Measurements from ENCODE around the gene MADCAM1. TPM values are rescaled to one million over a fixed set of nuclear protein-coding genes. Genes with fewer than 3 reads are reported as not detected.

Gene MADCAM1
- total and polyA plus RNA-seq, 8 donors, result 0.52 to 11.7 (median 6.7) TPM; not detected in 1

DNA sequence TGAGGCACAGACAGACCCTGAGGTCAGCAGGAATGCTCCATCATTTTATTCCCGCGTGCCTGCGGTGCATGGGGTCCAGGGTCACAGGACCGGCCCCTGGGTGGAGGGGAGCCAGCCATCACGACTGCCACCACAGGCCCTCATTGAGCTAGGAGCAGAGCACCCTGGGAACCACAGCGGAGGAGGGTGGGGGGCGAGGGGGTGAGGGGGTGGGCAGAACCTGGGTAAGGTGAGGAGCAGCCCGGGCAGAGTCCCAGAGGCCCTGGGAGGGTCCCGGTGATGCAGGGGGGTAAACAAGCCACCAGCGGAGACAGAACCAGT is 1.2 kb upstream of the MADCAM1 start:
- peaks cover 0 to 17% of the 10 kb centered on the region in 2 donors for H3K4me1 ChIP-seq
- peaks cover 27 to 56% of the 10 kb centered on the region in 2 donors for H3K27me3 ChIP-seq
- H3K4me3 ChIP-seq, result no peak overlapping the region
- no peaks in the 10 kb centered on the region for H3K9me3 ChIP-seq
- H3K27ac ChIP-seq, result no peak overlapping the region
- H3K36me3 ChIP-seq, result no peaks in the 10 kb centered on the region
- ATAC-seq (no peak), DNase-seq (peak in 1 of 4 donors; percentile 57)
- intact Hi-C loops (cut with DNase I), result no loop called here
- TF ChIP-seq, protein P1, sequence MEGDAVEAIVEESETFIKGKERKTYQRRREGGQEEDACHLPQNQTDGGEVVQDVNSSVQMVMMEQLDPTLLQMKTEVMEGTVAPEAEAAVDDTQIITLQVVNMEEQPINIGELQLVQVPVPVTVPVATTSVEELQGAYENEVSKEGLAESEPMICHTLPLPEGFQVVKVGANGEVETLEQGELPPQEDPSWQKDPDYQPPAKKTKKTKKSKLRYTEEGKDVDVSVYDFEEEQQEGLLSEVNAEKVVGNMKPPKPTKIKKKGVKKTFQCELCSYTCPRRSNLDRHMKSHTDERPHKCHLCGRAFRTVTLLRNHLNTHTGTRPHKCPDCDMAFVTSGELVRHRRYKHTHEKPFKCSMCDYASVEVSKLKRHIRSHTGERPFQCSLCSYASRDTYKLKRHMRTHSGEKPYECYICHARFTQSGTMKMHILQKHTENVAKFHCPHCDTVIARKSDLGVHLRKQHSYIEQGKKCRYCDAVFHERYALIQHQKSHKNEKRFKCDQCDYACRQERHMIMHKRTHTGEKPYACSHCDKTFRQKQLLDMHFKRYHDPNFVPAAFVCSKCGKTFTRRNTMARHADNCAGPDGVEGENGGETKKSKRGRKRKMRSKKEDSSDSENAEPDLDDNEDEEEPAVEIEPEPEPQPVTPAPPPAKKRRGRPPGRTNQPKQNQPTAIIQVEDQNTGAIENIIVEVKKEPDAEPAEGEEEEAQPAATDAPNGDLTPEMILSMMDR (IDR thresholded peaks at IDR 0.05), result no peak

DNA sequence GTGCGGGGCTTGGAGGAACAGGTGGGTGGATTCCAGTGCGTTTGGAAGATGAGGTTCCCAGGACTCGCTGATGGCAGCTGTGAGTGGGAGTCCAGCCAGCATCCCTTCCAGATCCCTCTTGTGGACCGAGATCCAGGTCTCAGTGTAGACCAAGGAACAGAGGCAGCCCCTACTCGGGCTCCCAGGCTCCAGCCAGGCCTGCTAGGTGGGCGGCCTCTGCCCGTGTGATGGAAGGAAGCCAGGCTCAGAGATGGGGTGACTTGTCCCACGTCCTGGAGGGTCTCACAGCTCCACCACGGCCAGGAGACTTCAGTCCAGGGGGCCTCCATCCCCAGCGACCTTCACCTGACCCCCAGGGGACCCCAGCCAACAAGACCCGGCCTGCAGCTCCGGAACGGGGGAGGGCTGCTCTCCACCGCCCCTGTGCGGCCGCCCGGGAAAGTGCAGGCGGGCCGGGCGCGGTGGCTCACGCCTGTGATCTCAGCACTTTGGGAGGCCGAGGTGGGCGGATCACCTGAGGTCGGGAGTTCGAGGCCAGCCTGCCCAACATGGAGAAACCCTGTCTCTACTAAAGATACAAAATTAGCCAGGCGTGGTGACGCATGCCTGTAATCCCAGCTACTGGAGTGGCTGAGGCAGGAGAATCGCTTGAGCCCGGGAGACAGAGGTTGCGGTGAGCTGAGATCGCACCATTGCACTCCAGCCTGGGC is 729 bp upstream of the MADCAM1 start:
- Histone ChIP-seq H3K4me3 (no peak overlapping the region), H3K27ac (no peak overlapping the region), H3K4me1 (peaks cover 0 to 15% of the 10 kb centered on the region in 2 donors), H3K27me3 (peaks cover 27 to 61% of the 10 kb centered on the region in 2 donors), H3K9me3 (no peaks in the 10 kb centered on the region), H3K36me3 (no peaks in the 10 kb centered on the region)
- ATAC-seq (peak; percentile 56), DNase-seq (peak in 1 of 4 donors; percentile 84)
- TF ChIP-seq, protein P1 (IDR thresholded peaks at IDR 0.05), result peak; percentile 48 to 72
- intact Hi-C loops (cut with DNase I), result no loop called here

DNA sequence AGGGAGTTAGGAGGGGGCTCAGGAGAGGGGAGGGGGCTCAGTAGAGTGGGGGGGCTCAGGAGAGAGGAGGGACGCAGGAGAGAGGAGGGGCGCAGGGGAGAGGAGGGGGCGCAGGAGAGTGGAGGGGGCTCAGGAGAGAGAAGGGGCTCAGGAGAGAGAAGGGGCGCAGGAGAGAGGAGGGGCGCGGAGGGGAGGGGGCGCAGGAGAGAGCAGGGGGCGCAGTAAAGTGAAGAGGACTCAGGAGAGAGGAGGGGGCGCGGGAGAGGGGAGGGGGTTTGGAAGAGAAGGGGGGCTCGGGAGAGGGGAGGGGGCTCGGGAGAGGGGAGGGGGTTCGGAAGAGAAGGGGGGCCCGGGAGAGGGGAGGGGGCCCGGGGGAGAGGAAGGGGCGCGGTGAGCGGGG is 700 bp downstream of the MADCAM1 start:
- DNase-seq (no peak), ATAC-seq (no peak)
- Histone ChIP-seq H3K4me1 (peaks cover 0 to 15% of the 10 kb centered on the region in 2 donors), H3K27ac (no peak overlapping the region), H3K9me3 (no peaks in the 10 kb centered on the region), H3K36me3 (no peaks in the 10 kb centered on the region), H3K27me3 (peaks cover 27 to 65% of the 10 kb centered on the region in 2 donors), H3K4me3 (no peak overlapping the region)
- intact Hi-C loops (cut with DNase I), result no loop called here
- TF ChIP-seq, protein P1 (IDR thresholded peaks at IDR 0.05), result no peak

DNA sequence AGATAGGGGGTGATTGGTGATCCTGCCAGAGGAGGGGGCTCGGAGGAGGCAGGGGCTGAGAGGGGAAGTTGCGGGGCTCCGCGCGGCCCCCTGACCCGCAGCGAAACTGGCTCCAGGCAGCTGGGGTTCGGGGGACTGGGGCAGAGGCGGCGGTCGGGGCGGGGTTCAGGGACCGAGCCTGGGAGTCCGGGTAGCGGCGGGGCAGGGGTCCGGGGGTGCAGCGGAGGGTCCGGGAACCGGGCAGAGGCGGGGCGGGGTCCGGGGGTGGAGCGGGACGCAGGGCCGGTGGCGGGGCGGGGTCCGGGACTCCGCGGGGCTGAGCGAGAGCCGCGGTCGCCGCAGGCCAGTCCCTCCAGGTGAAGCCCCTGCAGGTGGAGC is 1.2 kb downstream of the MADCAM1 start:
- intact Hi-C loops (cut with DNase I), result no loop called here
- peak in 1 of 4 donors; percentile 70 for DNase-seq

DNA sequence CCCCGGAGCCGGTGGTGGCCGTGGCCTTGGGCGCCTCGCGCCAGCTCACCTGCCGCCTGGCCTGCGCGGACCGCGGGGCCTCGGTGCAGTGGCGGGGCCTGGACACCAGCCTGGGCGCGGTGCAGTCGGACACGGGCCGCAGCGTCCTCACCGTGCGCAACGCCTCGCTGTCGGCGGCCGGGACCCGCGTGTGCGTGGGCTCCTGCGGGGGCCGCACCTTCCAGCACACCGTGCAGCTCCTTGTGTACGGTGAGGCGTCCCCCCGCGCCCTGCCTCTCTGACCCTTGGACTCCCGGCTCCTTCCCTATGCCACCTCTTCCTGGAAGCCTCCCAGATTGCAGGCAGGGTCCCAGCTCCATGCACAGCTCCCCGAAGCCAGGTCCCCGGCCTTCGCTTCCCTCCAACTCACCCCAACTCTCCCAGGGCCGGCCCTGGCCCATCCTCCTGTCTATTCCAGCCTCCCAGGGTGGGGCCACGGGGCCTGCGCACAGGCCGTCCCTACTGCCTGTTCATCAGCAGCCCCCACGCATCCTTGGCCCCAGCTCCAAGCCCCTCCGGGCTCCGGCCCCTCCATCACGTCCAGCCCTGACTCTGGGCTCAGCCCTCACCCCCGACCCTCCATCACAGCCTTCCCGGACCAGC is 1.7 kb downstream of the MADCAM1 start:
- ATAC-seq, result no peak
- H3K36me3 ChIP-seq, result no peaks in the 10 kb centered on the region
- peaks cover 0 to 25% of the 10 kb centered on the region in 2 donors for H3K4me1 ChIP-seq
- no peak overlapping the region for H3K4me3 ChIP-seq
- H3K27me3 ChIP-seq, result peaks cover 27 to 65% of the 10 kb centered on the region in 2 donors
- TF ChIP-seq, protein P1 (IDR thresholded peaks at IDR 0.05), result no peak
- DNase-seq, result peak in 1 of 4 donors; percentile 79
- H3K27ac ChIP-seq, result no peak overlapping the region
- no peaks in the 10 kb centered on the region for H3K9me3 ChIP-seq
- intact Hi-C loops (cut with DNase I), result no loop called here

More for the DNA sequence above, 1.2 kb downstream of the MADCAM1 start:
- H3K9me3 ChIP-seq, result no peaks in the 10 kb centered on the region
- ATAC-seq, result no peak
- H3K4me3 ChIP-seq, result no peak overlapping the region
- H3K27me3 ChIP-seq, result peaks cover 27 to 65% of the 10 kb centered on the region in 2 donors
- TF ChIP-seq, protein P1 (IDR thresholded peaks at IDR 0.05), result no peak
- H3K4me1 ChIP-seq, result peaks cover 0 to 20% of the 10 kb centered on the region in 2 donors
- H3K36me3 ChIP-seq, result no peaks in the 10 kb centered on the region
- no peak overlapping the region for H3K27ac ChIP-seq
